ENCODE data around the gene NAPB.

- TF ChIP-seq POLR2A (IDR thresholded peaks at IDR 0.05; ENCODE audit: low read depth, low read length): no peak
- no peak for TF ChIP-seq POLR2AphosphoS5 (IDR thresholded peaks at IDR 0.05; ENCODE audit: low read depth, low read length)
Observed at GRCh38 chr20:23347791-23348190, 73.5 kb downstream of the NAPB start.
